ENCODE data around the gene C1orf35.

Gene C1orf35

DNA sequence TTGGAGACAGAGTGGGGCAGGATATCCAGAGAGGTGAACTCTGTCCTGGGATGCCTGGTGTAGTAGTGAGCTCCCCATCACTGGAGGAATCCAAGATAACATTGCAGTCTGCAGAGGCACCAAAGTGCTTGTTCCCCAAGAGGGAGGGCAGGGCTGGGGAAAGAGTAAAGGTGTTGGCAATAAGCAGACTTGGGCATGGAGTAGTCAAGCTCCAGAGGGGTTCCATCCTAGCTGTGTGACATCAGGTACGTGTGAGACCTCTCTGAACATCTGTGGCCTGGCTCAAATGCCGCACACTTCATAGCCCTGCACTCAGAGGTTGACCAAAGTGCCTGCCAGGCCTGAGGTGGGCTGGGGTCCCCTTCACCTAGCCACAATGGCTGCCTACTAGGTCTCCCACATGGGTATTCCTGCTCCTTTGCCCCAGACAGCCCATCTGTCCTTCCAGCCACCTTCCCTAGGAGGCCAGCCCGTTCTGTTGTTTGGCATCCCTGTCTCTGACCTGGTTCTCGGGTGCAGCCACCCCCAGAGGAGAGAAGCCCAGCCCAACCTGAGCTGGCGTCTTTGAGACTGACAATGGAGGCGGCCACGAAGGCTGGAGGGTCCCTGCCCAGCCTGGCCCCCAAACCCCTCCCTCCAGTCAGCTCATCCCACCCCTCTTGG is 23.4 kb downstream of the C1orf35 start:
- no peak for DNase-seq (ENCODE audit: low read depth in 3 of 3, low spot score in 1 of 3)

DNA sequence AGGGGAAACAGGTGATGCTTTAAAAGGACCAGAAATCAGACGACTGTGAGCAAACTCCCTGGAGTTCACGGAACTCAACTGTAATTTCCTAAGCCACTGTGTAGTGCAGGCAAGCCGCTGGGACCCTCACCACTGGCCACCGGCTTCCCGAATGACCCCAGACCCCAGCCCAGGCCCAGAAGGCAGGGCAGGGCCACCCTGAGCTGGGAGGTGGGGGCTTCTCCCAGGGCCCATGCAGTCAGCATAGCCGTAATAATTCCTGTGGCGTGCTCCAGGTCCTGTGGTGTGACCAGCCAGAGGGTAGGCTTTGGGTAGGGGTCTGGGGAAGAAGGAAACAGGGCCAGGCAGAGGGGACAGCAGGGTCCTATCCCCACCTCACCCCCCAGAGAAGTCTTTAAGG is 24.1 kb downstream of the C1orf35 start:
- no peak for DNase-seq (ENCODE audit: low read depth in 3 of 3, low spot score in 1 of 3)

DNA sequence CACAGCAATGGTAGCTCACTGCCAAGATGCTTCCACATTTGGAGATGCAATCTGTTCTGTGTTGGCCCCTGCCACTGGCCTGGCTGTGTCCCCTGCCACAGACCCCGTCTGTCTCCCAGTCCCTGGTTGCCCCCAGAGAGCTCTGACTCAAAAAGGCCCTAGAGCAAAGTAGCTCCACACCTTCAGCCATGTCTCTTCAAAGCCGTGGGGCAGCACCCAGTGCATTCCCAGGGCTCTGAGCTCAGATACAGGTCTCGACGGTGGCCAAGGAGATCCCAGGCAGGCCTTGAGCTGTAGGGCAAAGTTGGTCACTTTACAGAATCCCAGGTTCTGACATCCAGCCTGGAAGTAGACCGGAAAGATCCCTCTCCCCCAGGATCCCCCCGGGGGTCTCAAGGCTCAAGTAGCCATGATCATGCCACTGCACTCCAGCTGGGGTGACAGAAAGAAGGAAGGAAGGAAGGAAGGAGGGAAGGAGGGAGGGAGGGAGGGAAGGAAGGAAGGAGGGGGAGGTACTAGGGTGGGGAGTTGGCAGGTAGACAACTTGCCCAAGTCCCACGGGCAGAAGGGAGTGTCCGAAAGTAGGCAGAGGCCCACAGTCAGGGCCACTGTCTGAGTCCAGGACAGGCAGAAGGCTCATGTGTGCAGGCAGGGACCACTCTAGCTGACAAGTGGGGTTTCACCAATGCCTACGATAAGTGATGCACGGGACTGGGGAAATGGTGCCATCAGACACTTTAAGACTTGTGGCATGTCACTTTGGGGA is 25.4 kb downstream of the C1orf35 start:
- DNase-seq (ENCODE audit: low read depth in 3 of 3, low spot score in 1 of 3) = no peak

DNA sequence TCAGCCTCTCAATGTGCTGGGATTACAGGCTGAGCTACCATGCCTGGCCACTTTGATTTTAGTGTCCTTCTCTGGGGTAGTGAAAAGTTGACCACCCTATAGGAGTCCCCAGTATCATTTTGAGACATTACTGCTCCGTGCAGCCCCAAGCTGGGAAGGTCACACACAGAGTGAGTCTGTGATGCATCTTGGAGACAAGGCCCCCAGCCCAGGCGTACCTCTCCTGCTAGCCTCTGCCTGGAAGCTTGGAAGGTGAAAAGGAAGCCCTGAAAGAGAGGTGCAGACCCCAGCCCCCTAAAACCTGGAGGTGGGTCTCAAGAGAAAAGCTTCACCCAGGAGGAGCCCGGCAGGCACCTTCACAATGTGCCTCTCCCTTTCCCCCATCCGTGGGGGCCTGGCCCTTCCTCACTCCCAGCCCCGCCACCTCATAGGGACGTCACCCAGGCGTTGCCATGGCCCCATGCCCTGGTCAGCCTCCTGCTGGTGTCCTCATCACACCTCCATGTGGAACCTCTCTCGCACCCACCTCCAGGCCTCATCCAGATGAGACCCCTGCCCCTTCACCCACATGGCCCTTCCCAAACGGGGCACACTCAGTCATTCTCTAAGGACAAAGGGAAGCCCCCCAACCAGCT is 26.2 kb downstream of the C1orf35 start:
- DNase-seq (ENCODE audit: low read depth in 3 of 3, low spot score in 1 of 3) = no peak

DNA sequence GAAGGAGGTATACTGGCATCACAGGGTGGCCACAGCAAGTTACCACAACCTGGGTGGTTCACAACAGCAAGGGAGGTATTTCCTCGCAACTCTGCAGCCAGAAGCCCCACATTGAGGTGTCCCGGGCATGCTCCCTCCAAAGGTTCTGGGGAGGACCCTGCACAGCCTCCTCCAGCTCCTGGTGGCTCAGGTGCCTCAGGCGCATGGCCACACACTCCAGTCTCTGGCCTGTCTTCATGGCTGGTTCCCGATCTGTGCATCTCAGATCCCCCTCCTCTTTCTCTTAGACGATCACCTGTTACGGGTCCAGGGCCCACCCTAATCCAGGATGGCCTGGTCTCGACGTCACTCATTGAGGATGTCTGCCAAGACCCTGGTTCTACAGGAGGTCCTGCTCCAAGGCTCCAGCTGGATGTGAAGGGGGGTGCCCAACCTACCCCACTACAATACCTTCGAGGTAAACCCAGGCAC is 27.3 kb downstream of the C1orf35 start:
- no peak for DNase-seq (ENCODE audit: low read depth in 3 of 3, low spot score in 1 of 3)

DNA sequence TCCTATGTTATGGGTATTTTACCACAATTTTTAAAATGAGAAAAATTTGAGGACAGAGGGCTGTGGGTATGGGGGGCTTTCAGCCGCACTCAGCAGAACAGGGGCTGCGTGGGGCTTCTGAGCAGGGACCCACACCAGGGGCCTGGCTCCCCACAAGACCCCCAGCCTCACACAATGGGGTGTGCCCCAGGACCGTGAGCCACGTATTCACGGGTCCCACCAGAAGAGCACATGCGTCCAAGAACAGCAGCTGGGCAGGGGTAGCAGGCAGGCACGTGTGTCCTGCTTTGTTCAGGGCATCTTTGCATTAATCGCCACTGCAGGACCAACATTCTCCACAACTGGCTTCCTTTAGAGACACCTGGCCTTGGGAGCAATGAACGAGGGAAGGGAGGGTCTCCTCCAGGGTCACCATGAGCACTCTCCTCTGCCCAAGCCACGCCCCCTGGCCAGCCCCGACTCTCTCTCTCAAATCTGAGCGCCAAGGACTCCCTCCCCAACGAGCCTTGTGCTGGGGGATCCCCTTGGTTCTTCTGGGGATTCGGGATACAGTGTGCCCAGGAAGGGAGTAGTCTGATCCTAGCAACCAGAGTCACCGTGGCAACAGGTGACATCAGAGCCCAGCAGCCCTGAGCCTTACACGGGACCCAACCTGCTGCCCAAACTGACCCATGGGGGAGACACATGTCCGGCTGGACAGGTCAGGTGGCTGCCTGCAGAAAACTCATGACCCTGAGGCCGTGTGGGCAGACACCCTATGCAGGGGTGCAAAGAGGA is 28.0 kb downstream of the C1orf35 start:
- DNase-seq (ENCODE audit: low read depth in 3 of 3, low spot score in 1 of 3) = no peak

DNA sequence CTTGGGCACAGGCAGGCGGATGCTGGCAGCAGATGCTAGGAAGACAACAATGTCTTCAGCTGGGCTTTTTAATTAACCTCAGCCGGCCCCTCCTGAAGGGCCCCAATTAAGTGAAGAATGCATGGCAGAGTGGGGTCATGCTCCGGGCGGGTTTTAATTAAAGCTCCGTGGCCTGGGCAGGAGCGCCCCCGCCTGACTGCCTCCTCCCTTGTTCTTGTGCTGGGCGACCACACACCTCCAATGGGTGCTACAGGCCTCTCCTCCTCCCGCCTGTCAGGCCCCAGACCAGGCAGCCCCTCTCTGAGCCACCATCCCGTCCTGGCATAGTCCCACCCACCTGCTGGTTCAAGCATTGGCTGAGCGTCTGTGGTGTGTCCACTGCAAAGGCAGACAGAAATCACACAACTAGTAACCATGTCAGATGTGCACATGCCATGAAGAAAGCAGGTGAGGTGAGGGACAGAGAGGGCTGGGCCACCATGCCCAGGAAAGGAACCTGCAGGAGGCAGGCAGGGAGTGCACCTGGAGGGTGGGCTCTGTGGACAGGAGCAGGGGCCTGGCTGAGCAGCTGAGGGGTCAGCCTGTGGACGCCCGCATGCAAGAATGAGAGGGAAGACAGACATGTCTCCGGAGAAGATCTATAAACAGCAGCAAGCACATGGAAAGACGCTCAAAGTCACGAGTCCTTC is 29.1 kb downstream of the C1orf35 start:
- no peak for DNase-seq (ENCODE audit: low read depth in 3 of 3, low spot score in 1 of 3)

DNA sequence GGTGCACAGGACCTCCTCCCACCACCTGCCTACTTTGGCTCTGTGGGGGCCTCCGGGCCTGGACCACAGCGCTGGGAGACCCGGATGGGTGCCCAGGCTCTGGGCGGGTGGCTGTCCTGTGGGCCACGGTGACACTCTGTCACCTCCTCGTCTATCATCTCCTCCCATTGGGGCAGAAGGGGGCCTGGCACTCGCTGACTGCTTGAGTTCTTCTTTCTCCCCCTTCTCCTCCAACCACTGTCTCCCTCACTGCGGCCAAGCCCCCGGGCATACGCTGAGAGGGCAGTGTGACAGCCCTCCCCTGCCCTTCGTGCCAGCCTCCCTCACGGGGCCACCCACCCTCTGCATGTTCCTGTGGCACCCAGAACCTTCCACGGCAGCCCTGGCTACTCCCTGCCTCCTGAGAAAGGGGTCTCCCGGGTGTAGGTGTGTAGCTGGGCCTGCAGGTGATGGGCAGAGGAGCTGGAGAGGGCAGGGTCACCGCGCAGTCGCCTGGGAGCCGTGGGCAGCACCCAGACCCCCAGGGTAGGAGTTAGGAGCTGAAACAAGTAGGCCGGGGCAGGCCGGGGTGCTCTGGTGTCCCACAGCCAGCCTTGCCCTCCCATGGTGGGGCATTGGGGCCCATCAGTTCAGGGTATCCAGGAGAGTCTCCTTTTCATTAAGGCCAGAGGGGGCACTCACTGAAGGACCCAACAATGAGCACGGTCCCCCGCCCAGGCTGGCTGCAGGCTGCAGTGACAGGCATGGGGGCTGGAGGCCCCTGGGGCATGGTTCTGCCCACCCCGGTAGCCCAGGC is 29.9 kb downstream of the C1orf35 start:
- DNase-seq (ENCODE audit: low read depth in 3 of 3, low spot score in 1 of 3) = no peak

DNA sequence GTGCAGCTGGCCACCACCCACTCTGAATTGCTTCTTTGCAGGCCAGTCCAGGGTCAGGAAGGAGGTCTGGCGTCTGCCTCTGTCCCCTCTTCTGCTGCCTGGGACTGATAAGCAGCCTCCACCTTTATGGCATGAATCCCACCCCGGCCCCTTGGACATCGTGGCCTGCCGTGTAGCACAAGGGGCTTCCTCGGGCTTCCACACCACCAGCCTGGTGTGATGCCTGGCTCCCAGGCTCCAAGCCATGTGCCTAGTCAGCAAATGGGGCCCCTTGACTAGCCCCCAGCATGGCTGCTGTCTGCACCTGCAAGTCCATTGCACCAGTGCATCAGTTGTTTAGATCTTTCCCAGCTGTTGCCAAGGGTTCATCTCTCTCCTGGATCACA is 30.5 kb downstream of the C1orf35 start:
- no peak for DNase-seq (ENCODE audit: low read depth in 3 of 3, low spot score in 1 of 3)

DNA sequence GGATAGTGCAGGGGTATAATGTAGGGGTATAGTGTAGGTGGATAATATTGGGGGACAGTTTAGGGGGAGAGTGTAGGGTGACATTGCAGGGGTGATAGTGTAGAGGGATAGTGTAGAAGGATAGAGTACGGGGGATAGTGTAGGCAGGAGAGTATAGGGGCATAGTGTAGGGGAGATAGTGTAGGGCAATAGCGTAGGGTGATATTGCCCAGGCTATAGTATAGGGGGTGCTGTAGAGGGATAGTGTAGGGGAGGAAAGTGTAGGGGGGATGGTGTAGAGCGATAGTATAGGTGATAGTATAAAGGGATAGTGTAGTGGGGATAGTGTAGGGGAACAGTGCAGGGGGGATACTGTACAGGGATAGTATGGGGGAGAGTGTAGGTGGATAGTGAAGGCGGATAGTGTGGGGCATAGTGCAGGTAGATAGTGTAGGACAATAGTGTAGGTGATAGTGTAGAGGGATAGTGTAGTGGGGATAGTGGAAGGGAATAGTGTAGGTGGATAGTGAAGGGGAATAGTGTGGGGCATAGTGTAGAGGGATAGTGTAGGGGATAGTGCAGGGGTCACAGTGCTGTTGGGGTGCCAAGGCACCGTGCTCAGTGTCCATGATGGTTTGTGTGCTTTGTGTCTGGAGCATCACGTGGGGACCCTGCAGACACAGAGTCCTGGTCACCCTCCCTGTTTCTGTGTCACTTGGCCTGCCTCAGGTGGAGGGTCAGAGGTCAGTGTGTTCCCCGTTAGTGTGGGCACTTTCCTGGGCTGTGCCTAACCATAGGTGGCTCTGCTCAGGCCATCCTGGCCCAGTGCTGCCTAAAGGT is 31.1 kb downstream of the C1orf35 start:
- DNase-seq (ENCODE audit: low read depth in 3 of 3, low spot score in 1 of 3) = no peak

DNA sequence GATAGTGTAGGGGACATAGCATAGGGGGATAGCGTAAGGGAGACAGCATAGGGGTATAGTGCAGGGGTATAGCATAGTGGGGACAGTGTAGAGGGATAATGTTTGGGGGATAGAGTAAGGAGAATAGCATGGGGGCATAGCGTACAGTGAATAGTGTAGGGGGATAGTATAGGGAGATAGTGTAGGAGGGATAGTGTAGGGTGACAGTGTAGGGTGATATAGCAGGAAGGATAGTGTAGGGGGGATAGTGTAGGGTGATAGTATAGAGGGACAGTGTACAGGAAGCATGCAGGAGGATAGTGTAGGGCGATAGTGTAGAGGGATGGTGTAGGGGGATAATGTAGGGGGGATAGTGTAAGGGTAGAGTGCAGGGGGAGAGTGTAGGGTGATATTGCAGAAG is 32.3 kb downstream of the C1orf35 start:
- DNase-seq (ENCODE audit: low read depth in 3 of 3, low spot score in 1 of 3) = no peak

DNA sequence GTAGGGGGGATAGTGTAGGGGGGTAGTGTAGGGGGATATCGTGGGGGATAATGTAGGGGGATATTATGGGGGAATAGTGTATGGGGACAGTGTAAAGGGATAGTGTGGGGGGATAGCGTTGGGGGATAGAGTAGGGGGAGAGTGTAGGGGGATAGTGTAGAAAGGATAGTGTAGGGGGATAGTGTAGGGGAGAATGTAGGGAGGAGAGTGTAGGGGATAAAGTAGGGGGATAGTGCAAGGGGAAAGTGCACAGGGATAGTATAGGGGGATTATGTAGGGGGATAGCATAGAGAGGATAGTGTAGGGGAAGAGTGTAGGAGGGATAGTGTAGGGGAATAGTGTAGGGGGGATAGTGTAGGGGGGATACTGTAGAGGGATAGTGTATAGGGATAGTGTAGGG is 33.0 kb downstream of the C1orf35 start:
- no peak for DNase-seq (ENCODE audit: low read depth in 3 of 3, low spot score in 1 of 3)

DNA sequence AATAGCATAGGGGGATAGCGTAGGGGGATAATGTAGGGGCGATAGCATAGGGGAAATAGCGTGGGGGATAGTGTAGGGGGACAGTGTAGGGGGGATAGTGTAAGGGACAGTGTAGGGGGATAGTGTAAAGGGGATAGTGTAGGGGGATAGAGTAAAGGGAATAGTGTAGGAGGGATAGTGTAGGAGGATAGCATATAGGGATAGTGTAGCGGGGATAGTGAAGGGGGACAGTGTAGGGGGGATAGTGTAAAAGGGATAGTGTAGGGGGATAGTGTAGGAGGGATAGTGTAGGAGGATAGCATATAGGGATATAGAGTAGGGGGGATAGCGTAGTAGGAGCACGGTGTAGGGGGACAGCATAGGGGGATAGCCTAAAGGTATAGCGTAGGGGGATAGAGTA is 34.8 kb downstream of the C1orf35 start:
- DNase-seq (ENCODE audit: low read depth in 3 of 3, low spot score in 1 of 3) = no peak

DNA sequence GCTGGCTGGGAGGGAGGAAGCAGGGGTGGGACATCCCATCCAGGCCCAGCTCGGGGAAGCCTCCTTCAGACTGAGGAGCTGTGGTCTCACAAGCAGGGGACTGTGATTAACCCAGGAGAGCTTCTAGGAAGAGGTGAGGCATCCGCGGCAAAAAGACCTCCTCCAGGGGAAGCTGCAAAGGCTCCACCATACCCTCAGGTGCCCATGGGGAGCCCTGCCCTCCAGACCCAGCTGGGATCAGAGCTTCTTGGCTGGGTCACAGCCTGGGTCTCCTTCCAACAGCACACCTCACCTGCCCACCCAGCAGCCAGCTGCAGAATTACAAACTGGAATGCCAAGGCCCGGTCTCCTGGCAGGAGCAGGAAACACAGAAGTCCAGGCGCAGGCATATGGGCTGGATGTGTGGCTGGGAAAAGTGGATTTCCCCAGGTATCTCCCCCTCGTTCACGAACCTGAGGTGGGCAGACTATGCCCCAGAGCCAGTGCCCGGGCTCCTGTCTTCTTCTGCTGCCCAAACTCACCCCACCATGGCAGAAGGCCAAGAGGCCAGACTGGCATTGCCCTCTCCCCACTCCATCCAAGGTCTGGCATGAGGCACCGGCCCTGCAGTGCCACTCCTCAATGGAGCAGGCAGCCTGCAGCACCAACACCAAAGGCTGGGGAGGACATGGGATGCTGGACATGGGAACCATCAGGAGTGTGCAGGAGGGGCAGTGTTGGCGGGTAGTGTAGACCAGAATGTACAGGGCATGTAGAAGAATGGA is 36.1 kb downstream of the C1orf35 start:
- DNase-seq (ENCODE audit: low read depth in 3 of 3, low spot score in 1 of 3) = no peak

DNA sequence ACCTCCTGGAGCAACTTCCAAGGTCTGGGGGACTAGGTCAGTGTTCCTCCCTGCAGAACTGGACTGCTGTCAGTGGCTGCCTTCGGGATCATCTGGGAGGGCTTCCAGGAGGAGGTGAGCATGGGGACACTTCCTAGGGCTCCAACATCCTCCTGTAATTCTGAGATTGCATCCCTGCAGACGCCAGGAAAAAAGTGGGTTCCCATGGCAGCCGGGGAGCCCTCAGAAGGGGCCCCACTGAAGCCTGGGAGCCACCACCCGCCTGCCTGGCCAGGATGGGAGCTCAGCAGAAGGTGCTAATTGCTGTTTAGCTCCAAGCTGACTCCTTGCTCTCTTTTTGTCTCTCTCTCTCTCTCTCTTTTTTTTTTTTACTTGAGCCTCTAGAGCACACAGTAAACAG is 36.7 kb downstream of the C1orf35 start:
- no peak for DNase-seq (ENCODE audit: low read depth in 3 of 3, low spot score in 1 of 3)

DNA sequence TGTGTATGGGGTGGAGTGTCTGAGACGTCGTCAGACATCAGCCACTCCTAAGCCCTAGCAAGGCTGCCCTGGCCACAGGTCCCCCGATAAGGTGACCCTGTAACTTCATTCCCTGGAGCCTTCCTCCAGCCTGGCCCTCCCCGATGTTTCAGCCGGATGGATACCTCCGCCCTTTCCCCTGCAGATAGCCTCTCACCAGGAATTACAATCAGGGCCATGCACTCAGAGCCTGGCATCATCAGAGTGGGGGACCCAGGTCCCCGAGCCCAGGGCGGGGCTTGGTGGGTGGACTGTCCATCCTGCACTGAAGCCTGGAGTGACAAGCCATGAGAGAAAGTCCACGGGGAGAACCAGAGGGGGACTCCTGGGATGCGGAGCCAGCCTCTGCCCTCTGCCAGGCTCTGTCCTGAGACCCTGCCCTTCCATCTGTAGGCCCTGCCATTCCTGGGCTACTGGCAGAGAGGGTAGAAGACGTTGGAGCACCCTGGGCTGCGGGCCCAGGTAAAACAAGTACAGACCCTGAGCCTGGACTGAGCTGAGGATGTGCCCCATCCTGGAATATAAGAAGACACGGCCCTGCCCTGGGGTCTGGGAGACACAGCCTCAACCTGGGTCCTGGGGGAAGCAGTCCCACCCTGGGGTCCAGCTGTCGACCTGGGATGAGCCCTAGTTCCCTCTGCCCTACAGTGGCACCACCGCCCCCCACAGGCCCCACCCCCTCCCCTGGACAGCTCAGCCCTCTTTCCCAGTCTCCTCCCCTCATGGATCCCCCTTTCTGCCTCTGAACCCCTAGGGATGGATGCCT is 37.4 kb downstream of the C1orf35 start:
- no peak for DNase-seq (ENCODE audit: low read depth in 3 of 3, low spot score in 1 of 3)

DNA sequence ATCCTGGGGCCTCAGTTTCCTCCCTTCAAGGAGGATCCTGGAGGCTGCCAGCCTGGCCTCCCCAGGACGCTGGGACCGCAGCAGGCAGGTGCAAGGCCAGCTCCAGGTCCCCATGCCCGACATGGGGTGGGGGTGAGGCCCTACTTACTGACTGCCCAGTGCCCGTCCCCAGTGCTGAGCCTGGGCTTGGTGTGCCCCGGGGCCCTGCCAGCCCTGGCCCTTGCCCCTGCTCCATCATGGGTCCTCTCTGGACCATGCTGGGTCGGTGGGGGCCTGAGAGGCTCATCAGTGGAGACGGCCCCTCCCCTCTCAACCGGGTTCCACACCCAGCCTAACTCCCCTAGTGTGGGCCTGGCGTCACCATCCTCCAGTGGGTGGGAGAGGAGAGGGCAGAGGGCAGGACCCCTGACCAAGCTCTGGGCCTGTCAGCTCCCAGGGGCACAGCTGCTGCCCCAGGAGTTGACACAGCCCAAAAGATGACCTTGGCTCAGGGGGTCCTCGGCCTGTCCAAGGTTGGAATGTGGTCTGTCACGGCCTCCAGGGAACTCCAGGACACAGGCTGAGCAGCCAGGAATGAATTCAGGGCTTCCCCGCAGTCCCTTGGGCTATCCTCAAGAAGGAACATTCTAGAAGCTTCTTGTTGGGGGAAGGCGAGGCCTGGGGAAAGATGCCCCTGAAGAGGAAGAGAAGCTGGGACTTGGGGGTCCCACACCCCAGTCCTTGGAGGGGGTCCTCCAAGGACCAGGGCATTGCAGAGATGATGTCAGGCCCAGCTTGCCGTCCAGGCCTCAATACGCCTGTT is 38.2 kb downstream of the C1orf35 start:
- DNase-seq (ENCODE audit: low read depth in 3 of 3, low spot score in 1 of 3) = no peak
